ENCODE results near the gene BLM.

DNA sequence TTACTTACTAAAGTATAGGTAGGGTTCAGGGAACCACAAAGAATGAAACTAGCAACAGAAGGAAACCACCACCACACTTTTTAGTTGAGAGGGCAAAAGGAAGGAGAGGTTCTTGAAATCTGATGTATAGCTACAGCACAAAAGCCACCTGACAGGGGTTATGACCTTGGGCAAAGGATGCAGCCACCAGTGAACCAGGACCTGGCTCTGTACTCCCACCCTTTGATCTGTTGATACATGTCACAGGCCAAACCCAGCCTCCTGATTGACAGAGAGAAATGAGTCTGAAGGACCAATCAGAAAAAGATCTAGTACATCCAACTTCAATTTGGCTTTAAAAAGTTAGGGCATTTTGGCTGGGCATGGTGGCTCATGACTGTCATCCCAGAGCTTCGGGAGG, 20.0 kb upstream of the BLM start:
- TF ChIP-seq POLR2A (IDR thresholded peaks at IDR 0.05; ENCODE audit: borderline replicate concordance, extremely low read depth, insufficient read depth, insufficient read length) (no peak), CTCF (IDR thresholded peaks at IDR 0.05 in 2 of 3, conservative IDR thresholded peaks at IDR 0.05 in 1 of 3; ENCODE audit: borderline replicate concordance in 1 of 3, insufficient read depth in 1 of 3, low read depth in 2 of 3, low read length in 2 of 3) (no peak), EGR1 (IDR thresholded peaks at IDR 0.05; ENCODE audit: low read depth) (no peak), ZNF274 (IDR thresholded peaks at IDR 0.05; ENCODE audit: low read depth, low read length) (no peak), RAD21 (IDR thresholded peaks at IDR 0.05; ENCODE audit: low read depth) (no peak), ZFX (IDR thresholded peaks at IDR 0.05) (no peak), EZH2 (IDR thresholded peaks at IDR 0.05) (no peak), TCF7L2 (IDR thresholded peaks at IDR 0.05; ENCODE audit: borderline replicate concordance, extremely low read depth, insufficient read depth, insufficient read length) (no peak), ZBTB33 (IDR thresholded peaks at IDR 0.05; ENCODE audit: extremely low read depth, insufficient replicate concordance, low read length) (no peak), ATF3 (IDR thresholded peaks at IDR 0.05) (no peak), YY1 (IDR thresholded peaks at IDR 0.05; ENCODE audit: extremely low read depth, insufficient replicate concordance, low read depth, low read length) (no peak)

Data from HCT116 (cell line).